ENCODE measurements around the gene ESYT2. TPM values are rescaled to one million over a fixed set of nuclear protein-coding genes. Genes with fewer than 3 reads are reported as not detected.

Gene ESYT2
- total and polyA plus RNA-seq, 8 donors: 8.1 to 31.8 (median 27.3) TPM

DNA sequence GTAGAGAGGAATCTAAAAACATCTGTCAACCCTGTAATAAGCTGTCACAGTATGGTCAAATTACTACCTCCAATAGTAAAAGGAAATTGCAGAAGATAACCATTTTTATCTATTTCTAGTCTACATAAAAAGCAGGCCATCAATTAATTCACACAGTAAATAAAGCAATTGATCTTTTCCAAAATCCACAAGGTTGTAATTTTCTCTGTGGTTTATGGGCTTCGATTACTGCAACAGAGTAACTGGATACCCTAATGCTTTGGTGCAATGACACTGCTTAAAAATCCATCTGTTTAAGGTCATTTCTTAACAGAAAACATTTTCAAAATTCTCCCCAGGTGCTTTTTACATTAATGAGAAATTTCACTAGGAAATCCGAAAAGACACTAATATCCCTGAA, 23.9 kb downstream of the ESYT2 start:
- H3K27me3 ChIP-seq: no peaks in the 10 kb centered on the region
- peaks cover 0 to 5% (median 0%) of the 10 kb centered on the region in 3 donors for H3K4me1 ChIP-seq
- 89 to 92% methylated on average over 2 of the region's 2 CpGs for WGBS, 2 donors
- H3K4me3 ChIP-seq: no peak overlapping the region
- H3K27ac ChIP-seq: no peak overlapping the region
- no peaks in the 10 kb centered on the region for H3K36me3 ChIP-seq
- no peaks in the 10 kb centered on the region for H3K9me3 ChIP-seq
- ATAC-seq (no peak), FAIRE-seq (no peak), DNase-seq (no peak)
- intact Hi-C loops (cut with DNase I): no loop called here
- TF ChIP-seq, protein P1, sequence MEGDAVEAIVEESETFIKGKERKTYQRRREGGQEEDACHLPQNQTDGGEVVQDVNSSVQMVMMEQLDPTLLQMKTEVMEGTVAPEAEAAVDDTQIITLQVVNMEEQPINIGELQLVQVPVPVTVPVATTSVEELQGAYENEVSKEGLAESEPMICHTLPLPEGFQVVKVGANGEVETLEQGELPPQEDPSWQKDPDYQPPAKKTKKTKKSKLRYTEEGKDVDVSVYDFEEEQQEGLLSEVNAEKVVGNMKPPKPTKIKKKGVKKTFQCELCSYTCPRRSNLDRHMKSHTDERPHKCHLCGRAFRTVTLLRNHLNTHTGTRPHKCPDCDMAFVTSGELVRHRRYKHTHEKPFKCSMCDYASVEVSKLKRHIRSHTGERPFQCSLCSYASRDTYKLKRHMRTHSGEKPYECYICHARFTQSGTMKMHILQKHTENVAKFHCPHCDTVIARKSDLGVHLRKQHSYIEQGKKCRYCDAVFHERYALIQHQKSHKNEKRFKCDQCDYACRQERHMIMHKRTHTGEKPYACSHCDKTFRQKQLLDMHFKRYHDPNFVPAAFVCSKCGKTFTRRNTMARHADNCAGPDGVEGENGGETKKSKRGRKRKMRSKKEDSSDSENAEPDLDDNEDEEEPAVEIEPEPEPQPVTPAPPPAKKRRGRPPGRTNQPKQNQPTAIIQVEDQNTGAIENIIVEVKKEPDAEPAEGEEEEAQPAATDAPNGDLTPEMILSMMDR (IDR thresholded peaks at IDR 0.05): no peak

DNA sequence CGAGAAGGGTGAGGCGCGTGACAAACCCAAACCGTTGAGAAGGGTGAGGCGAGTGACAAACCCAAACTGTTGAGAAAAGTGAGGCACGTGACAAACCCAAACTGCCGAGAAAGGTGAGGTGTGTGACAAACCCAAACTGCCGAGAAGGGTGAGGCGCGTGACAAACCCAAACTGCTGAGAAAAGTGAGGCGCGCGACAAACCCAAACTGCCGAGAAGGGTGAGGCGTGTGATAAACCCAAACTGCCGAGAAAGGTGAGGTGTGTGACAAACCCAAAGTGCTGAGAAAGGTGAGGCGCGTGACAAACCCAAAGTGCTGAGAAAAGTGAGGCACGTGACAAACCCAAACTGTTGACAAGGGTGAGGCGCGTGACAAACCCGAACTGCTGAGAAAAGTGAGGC, 25.0 kb downstream of the ESYT2 start:
- Histone ChIP-seq H3K9me3 (no peaks in the 10 kb centered on the region), H3K4me3 (no peak overlapping the region), H3K27ac (no peak overlapping the region), H3K36me3 (no peaks in the 10 kb centered on the region), H3K27me3 (no peaks in the 10 kb centered on the region), H3K4me1 (peaks cover 0 to 5% (median 0%) of the 10 kb centered on the region in 3 donors)
- no peak for DNase-seq
- no peak for ATAC-seq
- intact Hi-C loops (cut with DNase I): no loop called here
- no peak for FAIRE-seq
- TF ChIP-seq, protein P1 (IDR thresholded peaks at IDR 0.05): no peak
- WGBS, 2 donors: 95 to 97% methylated on average over 22 of the region's 22 CpGs

DNA sequence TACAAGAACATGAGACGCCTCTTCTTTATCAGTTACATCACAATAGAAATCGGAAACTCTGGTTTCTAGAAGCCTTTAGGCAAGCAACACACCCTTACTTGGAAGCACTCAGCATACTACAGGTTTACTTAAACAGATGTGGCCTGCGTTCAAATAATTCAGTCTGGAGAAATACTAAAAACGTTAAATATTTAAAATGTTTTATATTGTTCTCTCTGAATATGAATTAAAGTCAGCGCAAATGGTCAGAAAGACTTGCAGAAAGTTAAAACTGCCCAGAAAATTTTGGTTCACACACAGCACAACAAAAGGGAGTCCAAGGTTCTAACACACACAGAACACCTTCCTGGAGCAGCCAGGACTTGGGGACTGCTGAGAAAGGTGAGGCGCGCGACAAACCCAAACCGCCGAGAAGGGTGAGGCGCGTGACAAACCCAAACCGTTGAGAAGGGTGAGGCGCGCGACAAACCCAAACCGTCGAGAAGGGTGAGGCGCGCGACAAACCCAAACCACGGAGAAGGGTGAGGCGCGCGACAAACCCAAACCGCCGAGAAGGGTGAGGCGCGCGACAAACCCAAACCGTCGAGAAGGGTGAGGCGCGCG, 25.8 kb downstream of the ESYT2 start:
- DNase-seq (no peak), FAIRE-seq (no peak), ATAC-seq (no peak)
- no peaks in the 10 kb centered on the region for H3K36me3 ChIP-seq
- H3K9me3 ChIP-seq: no peaks in the 10 kb centered on the region
- H3K4me1 ChIP-seq: peaks cover 0 to 5% (median 0%) of the 10 kb centered on the region in 3 donors
- no peak overlapping the region for H3K4me3 ChIP-seq
- intact Hi-C loops (cut with DNase I): no loop called here
- WGBS, 2 donors: 78 to 86% methylated on average over 30 to 35 of the region's 35 CpGs
- no peaks in the 10 kb centered on the region for H3K27me3 ChIP-seq
- no peak overlapping the region for H3K27ac ChIP-seq
- TF ChIP-seq, protein P1 (IDR thresholded peaks at IDR 0.05): no peak

DNA sequence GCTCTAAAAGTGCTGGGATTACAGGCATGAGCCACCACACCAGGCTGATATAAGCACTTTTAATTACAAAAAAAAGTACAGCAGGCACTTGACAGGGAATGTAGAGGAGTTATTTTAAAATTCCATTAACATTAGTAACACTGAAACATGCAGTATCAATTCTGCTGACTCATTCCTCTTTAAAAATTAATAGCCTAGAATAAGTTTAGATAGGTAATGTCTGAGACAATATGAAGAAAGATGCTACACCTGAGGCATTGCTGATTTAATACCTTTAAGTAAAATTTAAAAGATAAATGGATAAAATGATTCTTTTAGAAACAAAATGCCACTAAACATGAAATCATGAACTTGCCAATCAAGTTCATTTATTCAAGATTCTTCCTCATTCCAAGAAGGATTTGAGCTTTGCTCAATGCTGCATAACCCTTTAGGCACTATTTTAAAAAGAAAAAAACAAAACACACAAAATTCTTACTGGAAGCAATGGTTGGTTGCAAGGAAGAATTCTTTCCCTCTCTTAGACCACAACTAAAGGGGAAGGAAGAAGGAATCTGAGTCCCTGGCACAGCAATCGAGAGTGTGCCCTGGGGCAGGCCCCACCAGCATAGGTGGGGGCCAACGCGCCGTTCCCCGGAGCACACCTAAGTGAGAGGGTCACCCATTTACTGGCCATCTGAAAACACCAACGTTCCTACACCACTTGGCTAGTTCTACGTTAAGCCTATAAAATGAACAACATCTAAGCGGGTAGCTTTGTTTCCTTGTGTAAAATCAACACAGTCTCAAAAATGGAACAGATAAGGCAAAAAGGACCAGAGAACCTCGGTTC, 26.6 kb downstream of the ESYT2 start:
- Histone ChIP-seq H3K36me3 (no peaks in the 10 kb centered on the region), H3K9me3 (no peaks in the 10 kb centered on the region), H3K27ac (peak overlapping the region in 1 of 4 donors; percentile 14), H3K4me1 (peaks cover 0 to 5% (median 0%) of the 10 kb centered on the region in 3 donors), H3K4me3 (no peak overlapping the region), H3K27me3 (no peaks in the 10 kb centered on the region)
- TF ChIP-seq, protein P1 (IDR thresholded peaks at IDR 0.05): no peak
- intact Hi-C loops (cut with DNase I): no loop called here
- WGBS, 2 donors: 84 to 91% methylated on average over 9 of the region's 9 CpGs
- DNase-seq: no peak
- peak; percentile 28 to 79 (median 55) for ATAC-seq
- no peak for FAIRE-seq

DNA sequence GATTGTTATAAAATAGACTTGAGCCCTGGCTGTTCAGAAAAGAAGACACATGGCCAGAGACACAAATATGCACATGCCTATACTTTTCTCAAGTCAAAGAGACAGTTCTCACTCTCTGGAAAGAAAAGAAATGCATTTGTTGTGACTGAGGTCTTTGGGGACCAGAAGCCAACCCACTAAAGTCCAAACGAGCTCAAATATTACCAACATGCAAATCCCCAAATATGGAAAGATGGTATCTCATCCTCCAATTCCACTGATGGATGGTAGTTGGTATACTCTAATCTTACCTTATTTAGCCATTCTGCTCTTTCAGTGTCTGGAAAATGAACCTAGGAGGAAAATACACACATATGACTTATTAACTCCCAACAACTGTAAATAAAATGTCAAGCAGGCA, 30.6 kb downstream of the ESYT2 start:
- TF ChIP-seq, protein P1 (IDR thresholded peaks at IDR 0.05): no peak
- 68 to 72% methylated on average over 1 of the region's 1 CpG for WGBS, 2 donors
- DNase-seq (no peak), ATAC-seq (no peak), FAIRE-seq (no peak)
- peaks cover 0 to 20% (median 0%) of the 10 kb centered on the region in 3 donors for H3K36me3 ChIP-seq
- H3K4me1 ChIP-seq: peaks cover 0 to 5% (median 0%) of the 10 kb centered on the region in 3 donors
- no peaks in the 10 kb centered on the region for H3K27me3 ChIP-seq
- H3K4me3 ChIP-seq: no peak overlapping the region
- intact Hi-C loops (cut with DNase I): no loop called here
- no peak overlapping the region for H3K27ac ChIP-seq
- H3K9me3 ChIP-seq: no peaks in the 10 kb centered on the region

Data from pancreas (tissue), 10 donors.